ENCODE data around the gene MYMK. TPM values are rescaled to one million over a fixed set of nuclear protein-coding genes. Genes with fewer than 3 reads are reported as not detected.

MYMK gene
- total RNA-seq, 4 donors from 2014 or later = not detected

DNA sequence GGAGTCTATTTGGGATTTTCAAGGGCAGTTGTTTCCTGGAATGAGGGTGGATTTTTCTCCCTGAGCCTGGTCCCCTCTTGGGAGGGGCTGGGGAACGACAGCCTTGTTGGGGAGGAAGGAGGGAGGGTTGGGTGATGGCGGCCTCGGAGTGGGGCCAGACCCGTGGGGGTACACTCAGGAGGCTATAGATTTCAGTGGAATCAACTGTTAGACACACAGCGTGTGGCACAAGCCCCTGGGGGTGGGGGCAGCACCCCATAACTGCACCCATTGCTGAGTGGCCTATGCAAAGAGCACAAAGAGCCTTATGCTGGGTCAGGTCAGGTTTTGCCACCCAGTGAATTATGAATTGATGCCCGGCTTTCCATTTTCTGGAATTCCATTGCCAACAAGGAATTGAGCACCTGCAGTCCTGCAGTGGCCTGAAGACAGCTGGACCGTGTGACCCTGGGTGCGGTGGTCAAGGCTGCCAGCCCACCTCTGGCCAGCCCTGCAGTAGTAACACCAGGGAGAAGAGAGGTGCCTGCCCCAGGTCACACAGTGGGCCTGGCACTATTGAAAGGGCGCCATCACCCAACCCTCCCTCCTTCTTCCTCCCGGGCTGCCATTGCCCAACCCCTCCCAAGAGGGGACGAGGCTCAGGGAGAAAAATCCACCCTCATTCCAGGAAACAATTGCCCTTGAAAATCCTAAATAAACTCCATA, 8.4 kb downstream of the MYMK start:
- Histone ChIP-seq H3K27me3 (peaks cover 0 to 10% (median 0%) of the 10 kb centered on the region in 4 donors), H3K9me3 (no peaks in the 10 kb centered on the region), H3K27ac (no peak overlapping the region), H3K4me1 (peaks cover 16 to 33% (median 16%) of the 10 kb centered on the region in 3 donors), H3K36me3 (no peaks in the 10 kb centered on the region), H3K4me3 (no peak overlapping the region)
- intact Hi-C loops (cut with DNase I) = no loop called here
- TF ChIP-seq, protein P1, sequence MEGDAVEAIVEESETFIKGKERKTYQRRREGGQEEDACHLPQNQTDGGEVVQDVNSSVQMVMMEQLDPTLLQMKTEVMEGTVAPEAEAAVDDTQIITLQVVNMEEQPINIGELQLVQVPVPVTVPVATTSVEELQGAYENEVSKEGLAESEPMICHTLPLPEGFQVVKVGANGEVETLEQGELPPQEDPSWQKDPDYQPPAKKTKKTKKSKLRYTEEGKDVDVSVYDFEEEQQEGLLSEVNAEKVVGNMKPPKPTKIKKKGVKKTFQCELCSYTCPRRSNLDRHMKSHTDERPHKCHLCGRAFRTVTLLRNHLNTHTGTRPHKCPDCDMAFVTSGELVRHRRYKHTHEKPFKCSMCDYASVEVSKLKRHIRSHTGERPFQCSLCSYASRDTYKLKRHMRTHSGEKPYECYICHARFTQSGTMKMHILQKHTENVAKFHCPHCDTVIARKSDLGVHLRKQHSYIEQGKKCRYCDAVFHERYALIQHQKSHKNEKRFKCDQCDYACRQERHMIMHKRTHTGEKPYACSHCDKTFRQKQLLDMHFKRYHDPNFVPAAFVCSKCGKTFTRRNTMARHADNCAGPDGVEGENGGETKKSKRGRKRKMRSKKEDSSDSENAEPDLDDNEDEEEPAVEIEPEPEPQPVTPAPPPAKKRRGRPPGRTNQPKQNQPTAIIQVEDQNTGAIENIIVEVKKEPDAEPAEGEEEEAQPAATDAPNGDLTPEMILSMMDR (IDR thresholded peaks at IDR 0.05) = no peak
- TF ChIP-seq POLR2A (IDR thresholded peaks at IDR 0.05) = no peak
- WGBS, 2 donors = 62 to 67% methylated on average over 1 to 6 of the region's 11 CpGs
- no peak for DNase-seq

DNA sequence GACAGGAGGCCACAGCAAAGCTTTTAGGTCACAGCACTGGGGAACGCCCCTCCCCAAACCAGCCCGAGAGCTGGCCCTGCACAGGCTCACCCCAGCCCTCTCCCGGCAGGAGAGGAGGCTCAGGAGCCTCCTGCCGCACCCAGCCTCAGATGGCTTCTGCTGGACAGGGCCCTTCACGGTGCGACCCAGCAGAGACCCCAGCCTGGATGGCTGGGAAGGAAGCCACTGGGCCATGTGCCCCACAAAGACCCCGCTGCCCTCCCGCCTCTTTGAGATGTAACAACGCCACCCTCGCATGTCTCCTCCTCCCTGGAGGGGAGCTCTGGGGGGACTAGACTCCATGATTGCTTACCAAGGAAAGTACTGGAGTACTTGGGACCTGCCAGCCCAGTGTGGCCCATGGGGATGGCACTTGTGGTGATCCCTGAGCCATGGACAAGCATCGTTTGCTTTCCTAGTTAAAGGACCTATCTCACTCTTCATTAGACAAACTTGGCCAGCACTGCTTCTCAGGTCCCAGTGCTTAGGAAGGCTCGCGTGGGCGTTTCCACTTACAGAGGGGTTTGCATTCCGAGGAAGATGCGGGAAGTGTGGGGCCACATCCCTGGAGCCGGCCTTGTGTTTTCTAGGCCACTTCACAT, 9.0 kb downstream of the MYMK start:
- no peak for DNase-seq
- Histone ChIP-seq H3K36me3 (no peaks in the 10 kb centered on the region), H3K27me3 (peaks cover 0 to 7% (median 0%) of the 10 kb centered on the region in 4 donors), H3K27ac (no peak overlapping the region), H3K4me3 (no peak overlapping the region), H3K9me3 (no peaks in the 10 kb centered on the region), H3K4me1 (peaks cover 16 to 33% (median 16%) of the 10 kb centered on the region in 3 donors)
- TF ChIP-seq, protein P1 (IDR thresholded peaks at IDR 0.05) = no peak
- no peak for TF ChIP-seq POLR2A (IDR thresholded peaks at IDR 0.05)
- intact Hi-C loops (cut with DNase I) = no loop called here
- WGBS, 2 donors = 100% methylated on average over 3 of the region's 17 CpGs; no CpG with 5 or more reads in 1 of the 2 donors

DNA sequence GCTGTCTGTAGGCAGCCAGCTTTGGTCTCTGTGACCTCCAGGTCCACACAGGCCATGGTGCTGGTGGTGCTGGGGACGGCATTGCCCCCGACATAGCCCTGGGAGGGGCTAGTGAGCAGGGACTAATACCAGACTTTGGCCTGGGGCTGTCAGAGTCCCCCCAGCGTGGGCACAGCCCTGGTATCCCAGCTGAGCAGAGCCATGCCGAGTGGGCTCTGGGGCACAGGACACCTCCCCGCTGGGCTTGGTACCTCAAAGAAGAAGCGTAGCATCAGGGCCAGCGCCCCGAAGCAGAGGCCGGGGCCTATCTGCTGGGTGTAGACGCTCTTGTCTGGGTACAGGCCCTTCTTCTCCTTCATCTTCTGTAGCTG, 9.5 kb downstream of the MYMK start:
- DNase-seq = no peak
- intact Hi-C loops (cut with DNase I) = no loop called here
- H3K36me3 ChIP-seq = no peaks in the 10 kb centered on the region
- H3K4me1 ChIP-seq = peaks cover 14 to 32% (median 15%) of the 10 kb centered on the region in 3 donors
- H3K27ac ChIP-seq = no peak overlapping the region
- 100% methylated on average over 3 of the region's 10 CpGs; no CpG with 5 or more reads in 1 of the 2 donors for WGBS, 2 donors
- no peak overlapping the region for H3K4me3 ChIP-seq
- H3K9me3 ChIP-seq = no peaks in the 10 kb centered on the region
- TF ChIP-seq, protein P1 (IDR thresholded peaks at IDR 0.05) = no peak
- TF ChIP-seq POLR2A (IDR thresholded peaks at IDR 0.05) = no peak
- H3K27me3 ChIP-seq = peaks cover 0 to 7% (median 0%) of the 10 kb centered on the region in 4 donors

DNA sequence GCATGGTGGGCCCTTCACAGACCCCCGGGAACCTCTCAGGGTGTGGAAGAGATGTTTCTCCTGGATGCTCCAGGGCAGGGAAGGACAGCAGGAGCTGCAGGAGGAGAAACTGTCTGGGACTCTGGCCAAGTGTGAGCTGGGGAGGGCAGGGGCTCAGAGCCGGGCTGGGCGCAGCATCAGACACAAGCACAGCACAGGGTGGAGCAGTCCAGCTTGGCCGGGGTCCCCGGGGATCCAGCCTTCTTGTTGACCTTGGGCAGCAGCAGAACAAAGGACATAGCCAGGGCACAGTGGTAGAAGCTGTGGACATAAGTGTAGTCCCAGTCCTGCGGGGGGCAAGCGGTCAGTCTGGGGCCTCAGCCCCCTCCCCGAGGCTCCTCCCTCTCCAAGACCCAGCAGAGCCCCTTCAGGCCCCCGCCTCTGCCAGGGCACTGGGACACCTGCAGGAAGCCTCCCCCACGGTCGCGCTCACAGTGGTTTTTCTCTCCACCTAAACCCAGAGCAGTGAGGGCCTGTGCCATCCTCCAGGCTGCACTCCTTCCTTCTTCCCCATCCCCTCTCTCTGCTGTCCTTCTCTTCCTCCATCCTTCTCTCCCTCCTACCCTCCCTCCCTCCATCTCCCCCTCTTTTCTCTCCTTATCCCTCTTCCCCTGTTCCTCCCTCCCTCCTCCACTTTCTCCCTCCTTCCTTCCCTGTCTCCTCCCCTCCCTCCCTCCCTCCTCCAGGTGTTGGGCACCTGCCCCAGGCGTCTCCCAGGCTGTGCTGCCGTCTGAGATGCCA, 10.1 kb downstream of the MYMK start:
- peaks cover 13 to 32% (median 16%) of the 10 kb centered on the region in 3 donors for H3K4me1 ChIP-seq
- no peaks in the 10 kb centered on the region for H3K36me3 ChIP-seq
- no peaks in the 10 kb centered on the region for H3K9me3 ChIP-seq
- H3K27ac ChIP-seq = no peak overlapping the region
- no peak for DNase-seq
- 35 to 46% methylated on average over 6 to 11 of the region's 14 CpGs for WGBS, 2 donors
- H3K4me3 ChIP-seq = no peak overlapping the region
- intact Hi-C loops (cut with DNase I) = no loop called here
- peaks cover 0 to 7% (median 0%) of the 10 kb centered on the region in 4 donors for H3K27me3 ChIP-seq
- TF ChIP-seq, protein P1 (IDR thresholded peaks at IDR 0.05) = no peak
- no peak for TF ChIP-seq POLR2A (IDR thresholded peaks at IDR 0.05)

Data from esophagus squamous epithelium (tissue), 5 donors.